Stimulated activated CD8-positive, alpha-beta memory T cell treated with anti-CD3 and anti-CD28 coated beads, Interleukin-7, amount 100 ng/mL, for 48 hours (primary cell): ENCODE data around the gene KIF27.
"Not testable (repeated sequence)": the region's sequence is repeated elsewhere in the genome, so short reads cannot be mapped to it uniquely, and the experiment has no call there.

Source experiments
- DNase-seq, 2 donors: peaks; one replicate each; pipeline ENCODE4 v3.0.0-alpha.2; 2020; ENCODE audit warnings: low read depth in 1 of 2; ENCODE audit errors: extremely low read depth in 1 of 2

KIF27 gene

GRCh38 chr9:83920927-83921707 lies at the start of gene KIF27:
TSS of gene KIF27 (minus strand) at chr9:83921432. CDS start at chr9:83915591, 5,841 bp downstream.
- DNase-seq, result peak; percentile 96 to 97

- no peak for DNase-seq
Measured at GRCh38 chr9:83969602-83970001, 48.4 kb upstream of the KIF27 start.

- no peak for DNase-seq
Measured at GRCh38 chr9:83967073-83967472, 45.8 kb upstream of the KIF27 start.

- no peak for DNase-seq
Measured at GRCh38 chr9:83966209-83966582, 45.0 kb upstream of the KIF27 start.

- DNase-seq, result no peak
Measured at GRCh38 chr9:83965350-83966208, 44.3 kb upstream of the KIF27 start.

GRCh38 chr9:83964973-83965349 lies 43.7 kb upstream of the KIF27 start:
- DNase-seq, result no peak

GRCh38 chr9:83962165-83962564 lies 40.9 kb upstream of the KIF27 start:
- no peak for DNase-seq

- DNase-seq, result no peak
Measured at GRCh38 chr9:83960991-83961390, 39.8 kb upstream of the KIF27 start.

- no peak for DNase-seq
Measured at GRCh38 chr9:83959061-83959460, 37.8 kb upstream of the KIF27 start.

GRCh38 chr9:83957248-83957513 lies 35.9 kb upstream of the KIF27 start:
- DNase-seq, result no peak

- peak; percentile 38 to 53 for DNase-seq
Measured at GRCh38 chr9:83956436-83957247, 35.4 kb upstream of the KIF27 start.

- DNase-seq, result peak in 1 of 2 donors; percentile 3
Measured at GRCh38 chr9:83956086-83956435, 34.8 kb upstream of the KIF27 start.

- DNase-seq, result not testable (repeated sequence)
Measured at GRCh38 chr9:83948096-83948495, 26.9 kb upstream of the KIF27 start.

- no peak for DNase-seq
Measured at GRCh38 chr9:83940590-83941303, 19.5 kb upstream of the KIF27 start.

GRCh38 chr9:83937861-83938455 lies 16.7 kb upstream of the KIF27 start:
- no peak for DNase-seq

- no peak for DNase-seq
Measured at GRCh38 chr9:83936523-83936922, 15.3 kb upstream of the KIF27 start.

GRCh38 chr9:83935276-83935935 lies 14.2 kb upstream of the KIF27 start:
- no peak for DNase-seq

GRCh38 chr9:83934569-83935275 lies 13.5 kb upstream of the KIF27 start:
- DNase-seq, result no peak

GRCh38 chr9:83933790-83934189 lies 12.6 kb upstream of the KIF27 start:
- DNase-seq, result no peak
